ENCODE data around the gene BTBD7.

BTBD7 gene

GRCh38 chr14:93302688-93303581 is 29.9 kb downstream of the BTBD7 start:
- no peak for DNase-seq (ENCODE audit: low read depth)

DNA sequence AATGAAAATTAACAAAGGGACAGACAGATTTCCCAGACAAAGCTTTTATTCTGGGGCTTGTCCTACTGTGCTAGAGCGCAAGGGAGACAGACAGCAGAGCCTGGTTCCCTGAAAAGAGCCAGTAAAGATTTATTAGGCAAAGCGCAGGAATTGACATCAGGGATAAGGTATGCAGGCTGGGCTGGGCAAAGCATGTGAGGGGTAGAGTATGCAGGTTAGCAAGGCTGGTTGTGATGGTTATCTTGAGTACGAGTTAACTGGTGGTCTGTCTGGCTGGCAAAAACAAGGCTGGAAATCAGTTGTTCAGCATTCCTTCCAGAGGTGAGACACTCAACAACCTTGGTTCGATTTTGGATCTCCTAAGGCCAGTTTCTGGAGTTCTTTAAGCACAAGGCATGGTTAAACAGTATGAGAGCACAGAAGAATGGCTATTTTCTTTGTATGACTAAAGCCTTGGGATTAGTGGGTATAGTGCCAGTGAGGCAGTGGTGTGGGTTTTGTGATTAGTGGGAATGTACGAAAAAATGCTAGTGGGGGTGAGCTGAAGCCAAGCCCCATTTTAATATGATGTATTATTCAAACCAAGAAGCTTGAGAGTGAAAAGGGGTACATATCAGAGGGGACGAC is 30.9 kb downstream of the BTBD7 start:
- DNase-seq (ENCODE audit: low read depth) = no peak

DNA sequence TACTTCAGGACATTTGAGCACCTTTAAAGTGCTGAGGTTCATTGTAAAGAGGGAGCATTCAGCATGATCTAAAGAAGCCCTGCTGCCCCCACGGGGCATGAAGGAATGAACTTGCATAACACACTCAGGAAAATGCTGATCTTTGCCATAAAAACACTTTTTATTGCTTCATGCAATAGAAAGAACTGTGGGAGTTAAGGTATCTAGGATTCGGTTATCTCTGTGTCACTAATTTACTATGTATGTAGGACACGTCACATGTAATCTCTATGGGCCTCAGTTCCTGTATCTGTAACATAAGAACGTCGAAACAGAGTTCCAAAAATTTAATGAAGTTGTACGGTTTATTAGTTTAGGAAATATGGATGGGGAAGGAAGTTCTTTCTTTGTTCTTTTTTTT is 33.0 kb downstream of the BTBD7 start:
- no peak for DNase-seq (ENCODE audit: low read depth)

DNA sequence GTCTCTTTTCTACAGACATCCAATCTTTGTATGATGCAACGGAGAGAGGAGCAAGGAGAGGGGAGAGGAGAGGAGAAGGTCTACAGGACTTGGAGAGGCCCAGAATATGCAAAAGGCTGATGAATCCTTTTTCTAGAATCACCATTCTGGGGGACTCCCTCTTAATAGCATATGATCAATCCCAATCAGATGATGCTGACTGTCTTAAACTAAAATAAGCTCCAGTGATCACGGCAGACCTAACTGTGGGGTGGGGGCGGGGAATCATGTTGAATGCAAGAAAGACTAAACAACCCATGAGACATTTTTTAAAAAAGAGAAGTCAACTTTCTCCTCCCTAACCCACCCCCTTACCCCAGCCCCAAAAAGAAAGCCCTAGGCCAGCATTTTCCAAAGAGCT is 33.4 kb downstream of the BTBD7 start:
- no peak for DNase-seq (ENCODE audit: low read depth)

DNA sequence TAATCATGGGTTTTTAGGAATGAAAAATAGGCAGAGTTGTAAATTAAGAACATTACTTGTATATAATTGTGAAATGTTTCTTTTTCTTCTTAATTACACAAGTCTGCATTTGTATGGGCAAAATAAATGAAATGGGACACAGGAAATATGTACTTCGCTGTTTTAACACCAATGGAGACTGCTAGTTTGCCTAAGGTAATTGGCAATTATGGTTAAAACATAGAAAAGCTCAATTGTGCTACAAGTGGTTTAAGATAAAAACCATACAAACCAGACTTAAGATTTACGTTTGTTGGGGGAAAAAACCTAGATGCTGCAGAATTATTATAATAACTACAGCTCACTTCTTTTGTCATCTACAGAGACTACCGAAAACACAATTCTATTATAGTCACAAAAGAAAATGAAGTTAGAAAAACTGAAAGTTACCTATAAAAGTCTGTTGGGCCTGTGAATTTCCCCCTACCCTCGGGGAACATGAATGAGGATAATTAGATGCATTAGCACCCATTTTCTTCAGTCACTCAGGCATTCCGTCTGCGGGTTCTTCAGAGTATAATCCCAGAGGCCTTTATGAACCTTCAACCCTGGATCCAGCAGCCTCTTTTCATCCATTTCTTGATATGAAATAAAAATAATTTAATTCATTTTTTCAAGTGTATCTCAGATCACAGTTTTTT is 37.2 kb downstream of the BTBD7 start:
- DNase-seq (ENCODE audit: low read depth) = no peak

DNA sequence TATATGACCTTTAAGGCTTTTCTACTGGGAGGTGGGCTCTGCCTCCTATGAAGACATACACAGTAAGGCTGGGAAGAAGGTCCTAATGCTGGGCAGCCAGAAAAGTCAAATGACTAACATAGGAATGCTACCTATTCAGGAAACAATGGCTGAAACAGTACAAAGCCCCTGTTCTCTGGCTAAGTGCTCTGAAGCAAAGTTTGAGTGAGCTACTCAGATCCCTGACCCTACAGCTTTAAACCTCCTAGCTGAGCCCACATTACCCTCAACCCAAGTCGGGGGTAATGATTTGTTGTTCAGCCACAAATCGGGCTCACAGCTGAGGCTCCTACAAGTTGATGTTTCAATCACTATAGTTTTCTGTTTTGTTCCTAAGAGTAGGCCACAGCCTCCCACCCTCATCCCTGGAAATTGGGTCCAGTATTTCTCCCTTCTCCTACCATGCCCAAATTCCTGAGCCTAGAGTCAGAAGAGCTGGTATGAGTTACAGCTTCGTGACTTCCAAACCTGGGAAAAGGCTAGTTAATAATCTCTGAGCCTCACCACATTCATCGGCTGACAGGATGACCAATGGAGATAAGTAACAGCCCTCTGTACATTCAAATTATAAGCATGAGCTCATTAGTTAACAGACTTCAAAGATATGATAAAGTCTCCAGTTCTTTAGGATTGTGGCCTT is 46.5 kb downstream of the BTBD7 start:
- DNase-seq (ENCODE audit: low read depth) = no peak

- no peak for DNase-seq (ENCODE audit: low read depth)
These were observed 47.8 kb downstream of the BTBD7 start for GRCh38 chr14:93285044-93285443.

- no peak for DNase-seq (ENCODE audit: low read depth)
These were observed 50.9 kb downstream of the BTBD7 start for GRCh38 chr14:93281937-93282336.

DNA sequence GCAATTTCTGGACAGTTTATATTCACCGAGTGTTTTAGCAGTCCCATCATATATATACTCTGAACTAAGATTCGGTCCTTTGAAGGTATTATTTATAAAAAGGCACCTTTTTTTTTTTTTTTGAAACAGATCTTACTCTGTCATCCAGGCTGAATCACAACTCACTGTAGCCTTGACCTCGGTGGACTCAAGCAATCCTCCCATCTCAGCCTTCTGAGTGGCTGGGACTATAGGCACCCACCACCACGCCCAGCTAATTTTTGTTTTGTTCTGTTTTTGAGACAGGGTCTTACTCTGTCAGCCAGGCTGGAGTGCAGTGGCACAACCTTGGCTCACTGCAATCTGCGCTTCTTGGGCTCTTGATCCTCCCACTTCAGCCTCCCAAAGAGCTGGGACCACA is 52.1 kb downstream of the BTBD7 start:
- no peak for DNase-seq (ENCODE audit: low read depth)

DNA sequence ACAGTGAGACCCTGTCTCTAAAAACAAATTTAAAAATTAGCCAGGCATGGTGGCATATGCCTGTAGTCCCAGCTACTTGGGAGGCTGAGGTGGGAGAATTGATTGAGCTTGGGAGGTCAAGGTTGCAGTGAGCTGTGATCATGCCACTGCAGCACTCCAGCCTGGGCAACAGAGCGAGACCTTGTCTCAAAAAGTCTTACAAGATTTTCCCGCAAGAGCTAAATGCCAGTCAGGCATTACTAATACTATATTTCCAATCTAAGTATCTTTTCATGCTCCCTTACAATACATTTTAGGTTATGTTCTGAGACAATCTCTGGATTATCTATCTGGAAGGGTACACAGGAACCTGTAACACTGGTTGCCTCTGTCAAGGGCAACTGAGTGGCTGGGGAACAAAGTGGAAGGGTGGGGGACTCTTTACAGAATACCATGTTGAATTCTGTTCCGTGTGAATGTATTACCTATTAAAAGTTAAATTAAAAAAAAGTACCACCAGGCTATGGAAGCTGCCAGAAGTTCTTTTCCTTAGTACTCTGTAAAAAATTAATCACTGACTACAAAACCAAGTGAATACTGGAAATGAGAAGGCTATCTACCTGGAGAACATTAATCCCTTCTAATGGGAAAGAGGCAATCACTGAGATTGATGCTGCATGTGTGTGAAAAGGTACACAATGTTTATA is 56.7 kb downstream of the BTBD7 start:
- DNase-seq (ENCODE audit: low read depth) = no peak

- DNase-seq (ENCODE audit: low read depth) = no peak
These were observed 58.6 kb downstream of the BTBD7 start for GRCh38 chr14:93274055-93274806.

GRCh38 chr14:93271111-93271510 is 61.7 kb downstream of the BTBD7 start:
- no peak for DNase-seq (ENCODE audit: low read depth)

DNA sequence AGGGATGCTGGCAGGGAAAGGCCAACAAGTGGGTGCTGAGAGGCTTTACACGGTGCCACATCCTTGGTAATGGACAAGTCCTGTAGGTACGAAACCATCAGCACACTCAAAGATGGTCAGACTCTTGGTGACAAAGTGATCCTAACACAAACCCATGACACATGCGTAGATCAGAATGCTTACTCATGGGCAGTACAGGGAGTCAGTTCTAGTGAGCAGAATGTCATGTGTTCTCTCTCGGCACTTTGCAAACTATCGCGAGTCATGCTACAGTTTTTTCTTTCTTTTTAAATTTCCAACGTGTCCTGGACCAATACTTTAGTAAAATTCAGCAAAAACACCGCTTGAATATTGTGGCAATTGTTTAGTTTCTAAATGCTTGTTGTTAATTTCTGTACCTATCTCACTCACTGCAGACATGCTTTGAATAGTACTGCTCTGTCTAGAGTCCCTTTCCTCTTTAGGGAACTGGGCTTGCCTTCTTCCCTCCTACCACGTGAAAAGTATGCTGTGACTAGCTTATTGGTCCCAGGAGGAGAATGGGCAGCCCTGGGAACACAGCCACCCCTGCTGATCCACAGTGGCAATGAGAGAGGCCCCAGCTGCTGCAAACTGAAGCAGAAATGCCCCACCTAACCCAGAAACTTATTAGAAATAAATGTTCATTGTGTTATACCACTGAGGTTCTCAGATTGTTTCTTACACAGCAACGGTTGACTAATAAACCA is 63.3 kb downstream of the BTBD7 start:
- DNase-seq (ENCODE audit: low read depth) = no peak

DNA sequence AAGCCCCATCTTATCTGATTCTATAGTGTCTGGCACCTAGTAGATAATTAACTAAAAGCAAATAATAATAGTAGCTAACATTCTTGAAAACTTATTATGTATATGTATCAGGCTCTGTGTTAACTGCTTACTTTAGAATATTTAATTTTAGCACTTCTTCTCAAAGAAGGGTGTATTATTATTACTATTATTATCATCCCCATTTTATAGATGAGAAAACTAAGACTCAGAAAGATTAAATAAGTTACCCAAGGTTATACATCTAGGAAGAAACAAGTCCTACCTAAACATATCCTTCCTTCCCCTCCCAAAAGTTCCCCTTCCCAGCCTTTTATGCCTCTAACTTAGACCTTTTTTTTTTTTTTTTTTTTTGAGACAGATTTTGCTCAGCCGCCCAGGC is 64.4 kb downstream of the BTBD7 start:
- no peak for DNase-seq (ENCODE audit: low read depth)

DNA sequence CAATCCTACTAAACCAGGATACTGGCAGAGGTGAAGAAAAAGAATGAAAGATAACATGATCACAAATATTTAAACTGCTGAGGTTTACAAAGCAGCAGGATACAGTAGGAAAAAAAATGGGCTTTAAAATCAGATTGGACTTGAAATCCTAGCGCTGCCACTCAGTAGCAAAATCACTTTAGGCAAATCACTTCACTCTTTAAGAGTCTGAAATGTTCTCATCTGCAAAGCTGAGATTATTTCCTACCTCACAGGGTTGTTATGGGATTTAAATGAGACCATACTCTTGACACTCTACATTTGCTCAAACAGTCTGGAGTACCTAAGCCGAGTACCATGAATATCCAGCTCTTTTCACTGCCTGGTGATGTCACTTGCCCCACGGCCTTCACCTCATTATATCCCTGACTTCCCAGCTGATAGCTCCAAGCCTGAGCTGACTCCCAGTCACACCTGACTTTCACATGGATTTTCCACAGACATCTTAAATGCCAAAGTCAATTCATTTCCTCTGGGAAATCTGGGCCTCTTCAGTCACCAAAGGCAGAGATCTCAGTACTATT is 65.6 kb downstream of the BTBD7 start:
- DNase-seq (ENCODE audit: low read depth) = no peak

DNA sequence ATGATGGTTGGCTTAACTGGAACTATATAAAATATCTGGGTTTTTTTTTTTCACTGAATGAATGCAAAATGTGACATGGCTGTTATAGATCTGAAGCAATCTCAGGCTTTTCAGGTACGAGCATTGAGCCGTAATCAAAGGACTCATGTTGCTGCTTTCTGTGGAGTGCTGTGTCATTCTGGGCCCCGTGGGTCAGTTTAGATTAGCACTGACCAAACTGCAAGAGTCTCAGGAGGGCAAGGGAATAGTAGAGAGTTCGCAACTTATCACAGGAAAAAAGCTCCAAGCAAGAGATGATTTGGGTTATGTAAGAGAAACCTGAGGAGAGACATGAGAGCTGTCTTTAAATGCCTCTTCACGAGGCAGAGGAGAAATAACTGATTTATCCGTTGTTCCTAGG is 66.7 kb downstream of the BTBD7 start:
- DNase-seq (ENCODE audit: low read depth) = no peak

DNA sequence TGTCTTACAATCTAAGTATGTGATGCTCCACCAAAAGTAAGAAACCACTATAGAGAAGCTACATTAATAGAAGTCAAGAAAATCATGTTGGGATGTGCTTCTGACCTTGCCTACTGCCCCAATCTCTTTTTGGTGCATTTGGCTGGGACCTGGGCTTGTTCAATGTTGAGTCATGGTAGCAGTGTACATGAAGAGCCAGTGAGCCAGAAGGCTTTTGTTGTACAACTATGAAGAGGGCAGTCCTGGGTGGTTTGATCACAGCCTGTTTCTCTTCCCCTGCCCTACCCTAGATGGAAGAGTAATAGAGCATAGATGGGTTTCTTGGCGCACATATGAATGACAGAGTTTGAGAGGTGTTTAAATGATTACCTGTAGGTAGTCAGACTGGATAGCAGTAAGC is 69.4 kb downstream of the BTBD7 start:
- DNase-seq (ENCODE audit: low read depth) = no peak

DNA sequence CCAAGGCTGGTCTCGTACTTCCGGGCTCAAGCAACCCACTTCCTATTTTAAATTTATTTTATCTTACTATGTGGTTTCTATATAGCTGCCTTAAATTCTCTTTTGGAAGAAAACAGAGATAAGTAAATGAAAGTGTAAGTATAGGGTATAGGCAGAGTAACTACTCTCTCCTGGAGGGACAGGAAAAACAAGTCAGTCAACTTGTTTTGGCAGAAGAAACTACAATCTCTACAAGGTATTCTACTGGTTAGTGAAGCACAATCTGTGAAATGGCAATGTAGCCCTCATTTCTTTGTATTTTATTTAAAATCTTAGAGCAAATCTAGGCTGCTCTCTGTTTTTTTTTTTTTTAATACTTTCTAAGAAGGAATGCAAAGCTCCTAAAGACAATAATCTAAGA is 70.4 kb downstream of the BTBD7 start:
- DNase-seq (ENCODE audit: low read depth) = no peak

GRCh38 chr14:93249128-93249831 is 83.6 kb downstream of the BTBD7 start:
- no peak for DNase-seq (ENCODE audit: low read depth)

- DNase-seq (ENCODE audit: low read depth) = no peak
These were observed 86.3 kb downstream of the BTBD7 start for GRCh38 chr14:93246534-93246933.

Measured in GM04503 (cell line).